Large intestine (tissue), 3 donors: ENCODE data around the gene MYO18B. TPM values are rescaled to one million over a fixed set of nuclear protein-coding genes. Genes with fewer than 3 reads are reported as not detected.

Experiments
- DNase-seq, 2 donors: peaks; one replicate each; pipeline versions ENCODE4 v3.0.0 to v3.0.0-alpha.2; 2013
- H3K27ac ChIP-seq: one replicate; pipeline ENCODE4 v1.5.1; 2013; ENCODE audit warnings: low read length
- H3K27me3 ChIP-seq: 2 replicates; pipeline ENCODE4 v1.6.1; 2013; ENCODE audit warnings: low read length; ENCODE audit not compliant: control insufficient read depth, insufficient read depth
- H3K36me3 ChIP-seq: 2 replicates; pipeline ENCODE4 v1.6.1; 2013; ENCODE audit warnings: low read length; ENCODE audit not compliant: control insufficient read depth, insufficient read depth
- H3K4me1 ChIP-seq: one replicate; pipeline ENCODE4 v1.6.1; 2013; ENCODE audit warnings: low read length; ENCODE audit not compliant: control insufficient read depth, insufficient read depth
- H3K4me3 ChIP-seq: one replicate; pipeline ENCODE4 v1.5.1; 2013; ENCODE audit warnings: low read length
- H3K9me3 ChIP-seq: one replicate; pipeline ENCODE4 v1.6.1; 2013; ENCODE audit warnings: mild to moderate bottlenecking, low read depth, low read length, moderate library complexity; ENCODE audit not compliant: control insufficient read depth
- WGBS: methylation state at CpG from one replicate; pipeline ENCODE4 v1.1.5; 2013; ENCODE audit warnings: low lambda C conversion rate; ENCODE audit not compliant: insufficient coverage; 5-methylcytosine and 5-hydroxymethylcytosine counted together
- polyA plus RNA-seq: library from polyadenylated mRNA; unstranded; fragments of 120-200 nt; gene quantifications from one replicate; pipeline ENCODE4 v1.2.1, GENCODE V29; 2013

MYO18B gene
- polyA plus RNA-seq, 1 donor, result 0.24 TPM

DNA sequence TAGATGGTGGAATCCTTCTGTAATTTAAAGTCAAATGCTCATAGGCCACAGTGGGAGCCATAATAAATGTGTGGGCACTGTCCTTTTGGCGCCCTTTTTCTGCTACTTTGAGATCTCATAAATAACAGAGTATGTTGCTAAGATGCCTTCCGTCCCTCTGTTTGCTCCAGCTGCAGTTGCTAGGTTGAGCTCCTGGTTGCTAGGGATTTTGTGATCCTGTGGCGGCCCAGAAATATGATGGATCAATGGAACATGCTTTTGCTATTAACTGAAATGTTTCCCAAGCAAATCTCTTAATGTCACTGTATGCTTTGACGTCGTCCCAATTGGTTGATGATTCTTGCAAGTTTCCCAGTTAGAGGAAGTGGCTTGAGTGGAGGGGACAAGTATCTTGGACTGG, 53.5 kb downstream of the MYO18B start:
- Histone ChIP-seq H3K4me3 (no peak overlapping the region), H3K27ac (no peak overlapping the region), H3K27me3 (peaks cover 6% of the 10 kb centered on the region), H3K36me3 (no peaks in the 10 kb centered on the region), H3K4me1 (no peaks in the 10 kb centered on the region), H3K9me3 (no peaks in the 10 kb centered on the region)
- DNase-seq, result no peak
- 40% methylated on average over 1 of the region's 5 CpGs for WGBS

DNA sequence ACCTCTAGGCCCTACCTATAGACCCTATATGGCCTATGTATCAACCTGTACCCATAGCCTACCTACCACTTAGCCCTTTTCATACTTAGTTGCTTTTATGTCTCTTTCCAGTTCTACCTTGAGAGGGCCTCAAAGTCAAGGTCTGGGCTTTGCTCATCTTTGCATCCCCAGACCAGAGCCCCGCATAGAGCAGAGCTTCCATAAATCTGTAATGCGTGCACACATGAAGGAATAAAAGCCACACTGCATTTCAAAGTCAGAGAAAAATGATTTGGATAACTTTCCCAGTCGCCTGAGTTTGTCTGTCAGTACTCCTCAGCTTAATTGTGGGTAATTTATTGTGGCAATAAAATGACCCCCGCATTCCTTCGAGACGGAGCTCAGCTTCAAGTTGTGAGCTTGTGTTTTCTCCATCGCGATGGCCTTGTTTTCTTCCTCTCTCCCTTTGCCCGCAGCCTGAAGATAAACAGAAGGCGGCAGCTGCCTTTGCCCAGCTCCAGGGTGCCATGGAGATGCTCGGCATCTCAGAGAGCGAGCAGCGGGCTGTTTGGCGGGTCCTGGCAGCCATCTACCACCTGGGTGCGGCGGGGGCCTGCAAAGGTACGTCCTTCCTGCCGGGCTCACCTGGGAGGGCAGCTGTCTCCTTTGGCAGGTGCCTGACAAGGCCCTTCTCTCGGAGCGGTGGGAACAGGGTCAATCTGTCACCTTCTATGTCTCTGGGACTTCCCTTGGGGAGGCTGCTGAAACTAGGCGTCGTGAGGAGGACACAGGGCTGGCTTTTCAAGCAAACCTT, 55.7 kb downstream of the MYO18B start:
- no peaks in the 10 kb centered on the region for H3K9me3 ChIP-seq
- no peaks in the 10 kb centered on the region for H3K36me3 ChIP-seq
- peaks cover 6% of the 10 kb centered on the region for H3K27me3 ChIP-seq
- WGBS, result 53% methylated on average over 3 of the region's 22 CpGs
- no peak overlapping the region for H3K27ac ChIP-seq
- no peaks in the 10 kb centered on the region for H3K4me1 ChIP-seq
- no peak overlapping the region for H3K4me3 ChIP-seq
- DNase-seq, result no peak

DNA sequence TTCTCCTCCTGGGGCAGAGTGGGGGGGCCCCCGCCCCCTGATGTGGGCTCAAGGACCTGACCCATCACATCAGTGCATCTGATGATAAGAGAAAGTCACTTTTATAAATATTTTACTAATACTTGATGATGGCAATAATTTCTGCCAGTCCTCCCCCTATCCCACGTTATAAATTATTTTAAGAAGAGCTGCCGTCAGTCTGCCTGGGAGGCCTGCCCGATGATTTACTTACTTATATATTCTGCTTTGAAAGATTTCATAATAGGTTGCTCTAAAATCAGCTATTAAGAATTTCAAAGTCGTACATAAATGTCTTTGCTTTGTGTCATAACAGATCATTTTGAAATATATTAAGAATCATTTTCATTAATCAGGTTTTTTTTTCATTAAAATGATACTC, 58.8 kb downstream of the MYO18B start:
- Histone ChIP-seq H3K27me3 (peaks cover 6% of the 10 kb centered on the region), H3K4me3 (no peak overlapping the region), H3K9me3 (no peaks in the 10 kb centered on the region), H3K4me1 (no peaks in the 10 kb centered on the region), H3K27ac (no peak overlapping the region), H3K36me3 (no peaks in the 10 kb centered on the region)
- WGBS, result 81% methylated on average over 3 of the region's 5 CpGs
- no peak for DNase-seq

DNA sequence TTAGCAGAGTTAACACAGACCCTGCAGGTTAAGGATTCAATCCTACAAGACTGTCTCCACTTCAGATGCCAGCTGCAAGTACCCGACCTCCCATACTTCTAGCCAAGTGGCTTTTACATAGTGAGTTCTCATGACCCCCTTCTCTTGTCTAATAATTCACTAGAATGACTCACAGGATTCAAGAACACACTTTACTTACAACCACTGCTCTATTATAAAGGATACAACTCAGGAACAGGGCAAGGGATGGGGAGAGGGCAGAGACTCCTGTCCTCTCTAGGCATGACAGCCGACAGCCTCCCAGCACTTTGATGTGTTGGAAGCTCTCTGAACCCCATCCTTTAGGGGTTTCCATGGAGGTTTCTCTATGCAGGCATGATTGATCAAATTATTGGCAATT, 60.0 kb downstream of the MYO18B start:
- DNase-seq, result no peak
- no peak overlapping the region for H3K27ac ChIP-seq
- no peak overlapping the region for H3K4me3 ChIP-seq
- H3K9me3 ChIP-seq, result no peaks in the 10 kb centered on the region
- no CpG with 5 or more reads among the region's 2 CpGs for WGBS
- H3K36me3 ChIP-seq, result no peaks in the 10 kb centered on the region
- H3K27me3 ChIP-seq, result peaks cover 6% of the 10 kb centered on the region
- no peaks in the 10 kb centered on the region for H3K4me1 ChIP-seq

DNA sequence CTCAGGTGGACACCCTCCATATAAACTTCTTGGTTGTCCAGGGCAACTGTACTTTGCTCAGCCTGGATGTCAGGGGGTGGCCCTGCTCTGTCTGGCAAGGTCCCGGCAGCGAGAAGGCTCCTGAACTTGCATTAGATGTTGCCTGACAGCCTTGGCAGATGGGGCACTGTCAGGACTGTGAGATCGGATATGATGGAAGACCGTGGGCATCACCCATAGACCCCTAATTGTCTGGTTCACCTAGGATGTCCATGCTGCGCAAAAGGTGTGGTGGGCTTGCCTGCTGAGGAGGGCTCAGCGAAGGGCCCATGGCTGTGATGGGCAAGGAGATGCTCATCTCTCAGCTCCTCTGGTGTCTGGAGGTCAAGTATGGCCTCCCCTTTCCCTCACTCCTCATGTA, 62.7 kb downstream of the MYO18B start:
- Histone ChIP-seq H3K27ac (no peak overlapping the region), H3K36me3 (no peaks in the 10 kb centered on the region), H3K27me3 (no peaks in the 10 kb centered on the region), H3K4me1 (no peaks in the 10 kb centered on the region), H3K4me3 (no peak overlapping the region), H3K9me3 (no peaks in the 10 kb centered on the region)
- WGBS, result no CpG with 5 or more reads among the region's 6 CpGs
- DNase-seq, result no peak

DNA sequence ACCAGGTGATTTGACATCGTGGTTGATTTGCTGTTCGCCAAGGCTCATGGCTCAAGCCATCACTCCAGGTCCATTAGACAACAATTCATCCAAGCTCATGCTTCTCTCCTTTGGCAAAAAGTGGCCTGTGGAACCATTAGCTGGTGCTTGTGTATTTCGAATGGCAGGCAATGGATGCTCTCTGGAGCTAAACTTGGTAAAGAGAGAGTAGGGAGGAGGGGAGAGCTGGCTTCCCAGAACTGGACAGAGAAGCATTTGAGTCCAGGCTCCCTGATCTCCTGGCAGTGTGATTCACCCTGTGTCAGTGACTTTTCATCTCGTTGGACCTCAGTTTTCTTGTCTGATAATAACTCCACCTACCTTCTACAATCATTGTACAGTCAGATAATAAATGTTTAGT, 64.6 kb downstream of the MYO18B start:
- WGBS, result no CpG with 5 or more reads among the region's 4 CpGs
- no peak for DNase-seq
- no peak overlapping the region for H3K27ac ChIP-seq
- H3K36me3 ChIP-seq, result no peaks in the 10 kb centered on the region
- H3K9me3 ChIP-seq, result no peaks in the 10 kb centered on the region
- no peak overlapping the region for H3K4me3 ChIP-seq
- no peaks in the 10 kb centered on the region for H3K27me3 ChIP-seq
- no peaks in the 10 kb centered on the region for H3K4me1 ChIP-seq

DNA sequence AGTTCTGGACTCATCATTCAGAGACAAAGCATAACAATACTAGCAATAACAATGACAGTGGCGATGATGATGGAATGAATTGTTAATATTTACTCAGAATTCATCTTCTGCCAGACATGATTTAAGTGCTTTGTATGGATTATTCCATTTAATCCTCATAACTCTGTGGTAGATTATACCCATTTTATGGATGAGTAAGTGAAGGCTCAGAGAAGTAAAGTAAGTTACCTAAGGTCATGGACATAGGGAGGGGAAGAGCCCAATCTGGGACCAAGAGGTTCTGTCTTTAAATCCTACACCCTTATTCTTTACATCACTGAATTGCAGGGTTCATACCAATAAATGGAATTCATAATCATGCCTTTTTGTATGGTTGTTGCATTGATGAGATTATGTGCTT, 72.7 kb downstream of the MYO18B start:
- no peaks in the 10 kb centered on the region for H3K9me3 ChIP-seq
- no CpG with 5 or more reads among the region's 1 CpG for WGBS
- H3K27me3 ChIP-seq, result no peaks in the 10 kb centered on the region
- no peak for DNase-seq
- H3K4me1 ChIP-seq, result no peaks in the 10 kb centered on the region
- no peak overlapping the region for H3K27ac ChIP-seq
- H3K36me3 ChIP-seq, result no peaks in the 10 kb centered on the region
- H3K4me3 ChIP-seq, result no peak overlapping the region

DNA sequence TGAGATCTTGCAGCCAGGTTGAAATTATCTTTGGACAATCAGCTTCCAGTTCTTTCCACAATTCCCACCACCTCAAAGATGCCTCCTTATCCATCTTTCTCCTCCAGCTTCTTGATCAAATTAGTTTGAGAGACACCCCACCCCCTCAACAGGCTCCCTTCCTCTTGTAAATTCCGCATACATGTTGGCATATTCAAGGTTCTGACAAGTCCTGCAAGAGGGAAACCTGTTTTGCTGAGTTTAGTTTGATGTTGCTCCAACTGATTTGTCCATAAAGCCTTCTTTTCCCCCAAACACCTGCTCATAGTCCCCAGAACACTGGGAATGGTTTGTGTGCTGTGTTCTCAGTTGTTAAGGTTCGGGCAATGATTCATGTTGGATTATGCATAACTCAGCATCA, 73.6 kb downstream of the MYO18B start:
- WGBS, result no CpG with 5 or more reads among the region's 2 CpGs

DNA sequence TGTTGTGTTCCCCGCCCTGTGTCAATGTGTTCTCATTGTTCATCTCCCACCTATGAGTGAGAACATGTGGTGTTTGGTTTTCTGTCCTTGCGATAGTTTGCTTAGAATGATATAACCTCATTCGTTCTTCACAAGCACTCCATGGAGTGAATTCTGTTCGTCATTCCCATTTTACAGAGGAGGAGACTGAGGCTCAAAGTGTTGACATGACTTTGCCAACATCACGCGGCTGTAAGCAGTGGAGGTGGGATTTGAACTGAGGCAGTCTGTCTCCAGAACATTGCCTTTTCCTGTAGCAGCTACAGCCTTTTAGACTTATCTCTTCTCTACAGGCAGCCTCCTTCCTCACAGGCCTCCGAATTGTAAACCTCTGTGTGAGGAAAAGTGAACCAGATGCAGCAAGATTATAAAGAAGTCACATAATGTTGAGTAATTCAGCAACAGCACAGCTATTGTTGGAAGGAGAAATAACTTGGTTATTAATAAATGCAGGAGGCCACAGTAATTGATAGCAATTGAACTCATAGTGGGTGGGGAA, 74.6 kb downstream of the MYO18B start:
- H3K27me3 ChIP-seq, result no peaks in the 10 kb centered on the region

More for the DNA sequence above, 73.6 kb downstream of the MYO18B start:
- Histone ChIP-seq H3K27ac (no peak overlapping the region), H3K9me3 (no peaks in the 10 kb centered on the region), H3K4me1 (no peaks in the 10 kb centered on the region), H3K27me3 (no peaks in the 10 kb centered on the region), H3K4me3 (no peak overlapping the region), H3K36me3 (no peaks in the 10 kb centered on the region)
- DNase-seq, result no peak

DNA sequence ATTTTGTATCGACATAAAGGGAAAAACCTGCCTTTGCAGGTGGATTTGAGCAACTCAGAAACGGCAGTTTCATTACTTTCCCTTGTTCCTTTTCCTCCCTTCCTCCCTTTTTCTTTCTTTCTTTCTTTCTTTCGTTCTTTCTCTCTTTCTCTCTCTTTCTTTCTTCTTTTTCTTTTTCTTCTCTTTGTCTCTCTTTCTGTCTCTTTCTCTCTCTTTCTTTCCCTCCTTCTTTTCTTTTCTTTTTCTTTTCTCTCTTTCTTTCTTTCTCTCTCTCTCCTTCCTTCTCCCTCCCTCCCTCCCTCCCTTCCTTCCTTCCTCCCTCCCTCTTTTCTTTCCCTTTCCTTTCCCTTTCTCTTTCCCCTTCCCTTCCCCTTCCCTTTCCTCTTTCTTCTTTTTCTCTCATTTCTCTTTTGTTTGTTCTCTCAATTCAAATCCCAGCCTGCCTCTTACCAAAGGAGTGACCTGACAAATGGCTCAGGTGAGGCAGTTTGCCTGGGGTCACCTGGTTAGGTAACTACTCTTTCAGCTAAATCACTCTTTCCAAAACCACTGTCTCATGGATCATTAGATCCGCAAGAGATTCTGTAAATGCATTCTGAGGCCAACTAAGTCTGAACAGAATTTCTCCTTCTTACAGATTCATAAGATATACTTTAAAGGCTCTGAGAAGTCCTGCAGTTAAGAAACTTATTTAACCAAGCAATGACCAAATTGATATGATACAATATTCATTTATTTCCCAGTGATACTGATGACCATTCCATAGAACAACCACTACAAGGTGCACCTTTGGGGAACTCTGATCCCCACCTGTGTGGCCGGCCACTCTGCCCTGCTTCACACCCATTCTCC, 75.3 kb downstream of the MYO18B start:
- Histone ChIP-seq H3K4me3 (no peak overlapping the region), H3K27me3 (no peaks in the 10 kb centered on the region), H3K27ac (no peak overlapping the region), H3K9me3 (no peaks in the 10 kb centered on the region), H3K4me1 (no peaks in the 10 kb centered on the region), H3K36me3 (no peaks in the 10 kb centered on the region)
- 60% methylated on average over 3 of the region's 5 CpGs for WGBS
- no peak for DNase-seq

More for the DNA sequence above, 74.6 kb downstream of the MYO18B start:
- no peak for DNase-seq
- no peaks in the 10 kb centered on the region for H3K36me3 ChIP-seq
- H3K4me1 ChIP-seq, result no peaks in the 10 kb centered on the region
- H3K27ac ChIP-seq, result no peak overlapping the region
- 57% methylated on average over 1 of the region's 7 CpGs for WGBS
- no peak overlapping the region for H3K4me3 ChIP-seq
- H3K9me3 ChIP-seq, result no peaks in the 10 kb centered on the region
